ENCODE measurements around the gene ERBB4.

GRCh38 chr2:211751848-211752247 lies 786.8 kb downstream of the ERBB4 start:
- TF ChIP-seq POLR2A (IDR thresholded peaks at IDR 0.05; ENCODE audit: low read depth, low read length): no peak
- no peak for TF ChIP-seq POLR2AphosphoS5 (IDR thresholded peaks at IDR 0.05; ENCODE audit: low read depth, low read length)
- no peak for TF ChIP-seq SPI1 (IDR thresholded peaks at IDR 0.05; ENCODE audit: low read depth, low read length)
- no peak for TF ChIP-seq POU2F2 (IDR thresholded peaks at IDR 0.05; ENCODE audit: low read depth, low read length)
- TF ChIP-seq TAF1 (IDR thresholded peaks at IDR 0.05; ENCODE audit: low read depth, low read length): no peak
- no peak for TF ChIP-seq PAX5 (IDR thresholded peaks at IDR 0.05; ENCODE audit: insufficient read depth, low read length, severe bottlenecking)

All from GM12891 (cell line).